Activated CD4-positive, alpha-beta T cell treated with anti-CD3 and anti-CD28 coated beads, Interleukin-2, amount 10 ng/mL, durations not matched to agents 7 days and 5 days (primary cell): ENCODE results near the gene ZNF500. TPM values are rescaled to one million over a fixed set of nuclear protein-coding genes. Genes with fewer than 3 reads are reported as not detected.

Source experiments
- CTCF ChIA-PET: fragments of 350-600 bp; sonication (Branson Sonifier 250); formaldehyde crosslinking; loops from one replicate; lab custom pipeline; 2021; ENCODE audit warnings: antibody characterized with exemption; lab: Charles Lee
- POLR2A ChIA-PET: fragments of 350-600 bp; sonication (Branson Sonifier 250); formaldehyde crosslinking; loops from one replicate; lab custom pipeline; 2021; ENCODE audit warnings: antibody characterized with exemption; lab: Charles Lee
- DNase-seq: peaks from one replicate; pipeline ENCODE4 v3.0.0-alpha.2; 2020
- H3K27ac Mint-ChIP-seq: one replicate; pipeline ENCODE4 v1.8.0; 2021; ENCODE audit warnings: mild to moderate bottlenecking, moderate library complexity, mixed read lengths
- H3K27me3 Mint-ChIP-seq: one replicate; pipeline ENCODE4 v1.8.0; 2021; ENCODE audit warnings: mixed read lengths
- H3K36me3 Mint-ChIP-seq: one replicate; pipeline ENCODE4 v1.8.0; 2021; ENCODE audit warnings: low read depth, mixed read lengths
- H3K4me1 Mint-ChIP-seq: one replicate; pipeline ENCODE4 v1.8.0; 2021; ENCODE audit warnings: mixed read lengths
- H3K4me3 Mint-ChIP-seq: one replicate; pipeline ENCODE4 v1.8.0; 2021; ENCODE audit warnings: mild to moderate bottlenecking, moderate library complexity, mixed read lengths
- H3K9me3 Mint-ChIP-seq: one replicate; pipeline ENCODE4 v1.8.0; 2021; ENCODE audit warnings: mixed read lengths
- total RNA-seq, 2 experiments: library from RNA; stranded (reverse); gene quantifications; one replicate each; pipeline ENCODE4 v1.2.3, GENCODE V29; 2021

The ZNF500 gene
- total RNA-seq, 2 experiments from 2014 or later: 12.7 to 18.7 TPM

- no peak overlapping the region for H3K4me3 Mint-ChIP-seq
- CTCF ChIA-PET: no interaction called here
- DNase-seq: no peak
- peak overlapping the region; percentile 19 for H3K27ac Mint-ChIP-seq
- H3K27me3 Mint-ChIP-seq: no peaks in the 10 kb centered on the region
- POLR2A ChIA-PET: no interaction called here
- H3K4me1 Mint-ChIP-seq: peaks cover 30% of the 10 kb centered on the region
- H3K9me3 Mint-ChIP-seq: no peaks in the 10 kb centered on the region
- H3K36me3 Mint-ChIP-seq: peaks cover 9% of the 10 kb centered on the region
Measured at GRCh38 chr16:4701791-4702465, 65.0 kb downstream of the ZNF500 start.

GRCh38 chr16:4700997-4701743 is 65.8 kb downstream of the ZNF500 start:
- Mint-ChIP-seq H3K9me3 (no peaks in the 10 kb centered on the region), H3K4me3 (no peak overlapping the region), H3K27me3 (no peaks in the 10 kb centered on the region), H3K27ac (no peak overlapping the region), H3K4me1 (peaks cover 30% of the 10 kb centered on the region), H3K36me3 (peaks cover 11% of the 10 kb centered on the region)
- ChIA-PET POLR2A (no interaction called here), CTCF (no interaction called here)
- DNase-seq: no peak

- peak overlapping the region; percentile 64 for H3K27ac Mint-ChIP-seq
Measured at GRCh38 chr16:4700380-4700996, 66.5 kb downstream of the ZNF500 start.

GRCh38 chr16:4699046-4699556 is 67.9 kb downstream of the ZNF500 start:
- Mint-ChIP-seq H3K4me1 (peaks cover 35% of the 10 kb centered on the region), H3K27ac (no peak overlapping the region), H3K27me3 (no peaks in the 10 kb centered on the region), H3K36me3 (peaks cover 15% of the 10 kb centered on the region), H3K4me3 (no peak overlapping the region), H3K9me3 (no peaks in the 10 kb centered on the region)
- ChIA-PET CTCF (no interaction called here), POLR2A (no interaction called here)
- DNase-seq: no peak

More at GRCh38 chr16:4700380-4700996, 66.5 kb downstream of the ZNF500 start:
- Mint-ChIP-seq H3K4me1 (peaks cover 31% of the 10 kb centered on the region), H3K4me3 (no peak overlapping the region), H3K36me3 (peaks cover 11% of the 10 kb centered on the region), H3K9me3 (no peaks in the 10 kb centered on the region), H3K27me3 (no peaks in the 10 kb centered on the region)
- ChIA-PET POLR2A (no interaction called here), CTCF (no interaction called here)
- DNase-seq: peak; percentile 62

GRCh38 chr16:4698321-4699045 is 68.5 kb downstream of the ZNF500 start:
- Mint-ChIP-seq H3K9me3 (no peaks in the 10 kb centered on the region), H3K36me3 (peaks cover 15% of the 10 kb centered on the region), H3K27me3 (no peaks in the 10 kb centered on the region), H3K4me1 (peaks cover 29% of the 10 kb centered on the region), H3K4me3 (no peak overlapping the region), H3K27ac (no peak overlapping the region)
- POLR2A ChIA-PET: no interaction called here
- no peak for DNase-seq
- CTCF ChIA-PET: no interaction called here

Other genes with a start within 250 kb of the ZNF500 start
- 10 to 100 TPM; 44.2 to 45.2 TPM for gene CDIP1, start 228.4 kb downstream of the ZNF500 start, total RNA-seq
- under 1 TPM; 0.21 to 0.22 TPM for gene C16orf96, start 210.8 kb downstream of the ZNF500 start, total RNA-seq
- 10 to 100 TPM; 21.5 to 22.2 TPM for gene UBALD1, start 152.3 kb downstream of the ZNF500 start, total RNA-seq
- 10 to 100 TPM; 74.4 to 79.5 TPM for gene MGRN1, start 142.3 kb downstream of the ZNF500 start, total RNA-seq
- gene NUDT16L1, start 73.6 kb downstream of the ZNF500 start, total RNA-seq: 10 to 100 TPM; 32.3 to 35.5 TPM
- gene ANKS3, start 32.9 kb downstream of the ZNF500 start, total RNA-seq: 10 to 100 TPM; 12.4 to 16.7 TPM
- under 1 TPM; 0.21 to 0.40 TPM for gene DNAAF8, start 32.6 kb downstream of the ZNF500 start, total RNA-seq
- gene SEPTIN12, start 21.2 kb upstream of the ZNF500 start, total RNA-seq: not detected
- not detected for gene SMIM22, start 28.2 kb upstream of the ZNF500 start, total RNA-seq
- gene ROGDI, start 35.5 kb upstream of the ZNF500 start, total RNA-seq: 1 to 10 TPM; 9.0 to 9.6 TPM
- 100 to 1,000 TPM; 101 to 104 TPM for gene GLYR1, start 80.1 kb upstream of the ZNF500 start, total RNA-seq
- gene UBN1, start 80.3 kb upstream of the ZNF500 start, total RNA-seq: 10 to 100 TPM; 38.2 to 38.3 TPM
- gene PPL, start 170.0 kb upstream of the ZNF500 start, total RNA-seq: not detected
- not detected for gene SEC14L5, start 191.2 kb upstream of the ZNF500 start, total RNA-seq